CD4-positive, CD25-positive, alpha-beta regulatory T cell (primary cell): ENCODE results near the gene ZNF318. TPM values are rescaled to one million over a fixed set of nuclear protein-coding genes. Genes with fewer than 3 reads are reported as not detected.

Experiments used
- ATAC-seq, 2 donors: fragments of 150-1000 bp; cut with Tn5 transposase; one replicate each; pipeline ENCODE4 v1.10.0; 2021; ENCODE audit warnings: low read depth in 2 of 2, moderate number of reproducible peaks in 2 of 2, moderate library complexity in 1 of 2
- DNase-seq, 3 donors: peaks; one replicate each; pipeline versions ENCODE4 v3.0.0 to v3.0.0-alpha.2; 2012 to 2022; ENCODE audit warnings: mixed read lengths in 1 of 3
- H3K27ac ChIP-seq: one replicate; pipeline ENCODE4 v1.7.0; 2013; ENCODE audit warnings: mild to moderate bottlenecking, low read length; ENCODE audit not compliant: insufficient read depth, poor library complexity, severe bottlenecking
- H3K27me3 ChIP-seq: one replicate; pipeline ENCODE4 v1.7.0; 2013; ENCODE audit warnings: low read length; ENCODE audit not compliant: control insufficient read depth, insufficient read depth
- H3K36me3 ChIP-seq: one replicate; pipeline ENCODE4 v1.7.0; 2013; ENCODE audit warnings: mild to moderate bottlenecking, low read length, moderate library complexity; ENCODE audit not compliant: control insufficient read depth, insufficient read depth
- H3K4me1 ChIP-seq: 2 replicates; pipeline ENCODE4 v1.7.0; 2013; ENCODE audit warnings: mild to moderate bottlenecking, low read length; ENCODE audit not compliant: insufficient read depth, control insufficient read depth, poor library complexity, severe bottlenecking
- H3K4me3 ChIP-seq: one replicate; pipeline ENCODE4 v1.7.0; 2013; ENCODE audit warnings: low read depth, mild to moderate bottlenecking, low read length, moderate library complexity
- H3K9me3 ChIP-seq, 2 experiments: 1 replicate in 1 of 2; 2 replicates in 1 of 2; pipeline ENCODE4 v1.7.0; 2013; ENCODE audit warnings: low read length in 2 of 2, mild to moderate bottlenecking in 1 of 2, moderate library complexity in 1 of 2; ENCODE audit not compliant: control insufficient read depth in 2 of 2
- H3K27ac Mint-ChIP-seq, 3 donors: one replicate each; pipeline ENCODE4 v1.8.0; 2020 to 2022; ENCODE audit warnings: mild to moderate bottlenecking in 3 of 3, mixed read lengths in 3 of 3, moderate library complexity in 2 of 3
- H3K27me3 Mint-ChIP-seq: one replicate; pipeline ENCODE4 v1.8.0; 2022; ENCODE audit warnings: mild to moderate bottlenecking, mixed read lengths
- H3K36me3 Mint-ChIP-seq: one replicate; pipeline ENCODE4 v1.8.0; 2020; ENCODE audit warnings: mixed read lengths
- H3K4me1 Mint-ChIP-seq, 4 donors: one replicate each; pipeline ENCODE4 v1.8.0; 2020 to 2022; ENCODE audit warnings: mixed read lengths in 4 of 4, mild to moderate bottlenecking in 1 of 4
- H3K4me3 Mint-ChIP-seq, 4 donors: one replicate each; pipeline ENCODE4 v1.8.0; 2020 to 2022; ENCODE audit warnings: mild to moderate bottlenecking in 4 of 4, mixed read lengths in 4 of 4, moderate library complexity in 3 of 4
- H3K9me3 Mint-ChIP-seq, 7 donors: one replicate each; pipeline ENCODE4 v1.8.0; 2020 to 2022; ENCODE audit warnings: mixed read lengths in 7 of 7, mild to moderate bottlenecking in 3 of 7, moderate library complexity in 2 of 7
- polyA plus RNA-seq, 4 donors: library from polyadenylated mRNA; unstranded; fragments of 300-500 nt; fragmentation: Illumina TruSeq; gene quantifications; one replicate each; pipeline ENCODE4 v1.2.3, GENCODE V29; 2021
- total RNA-seq: library from RNA; stranded (reverse); gene quantifications from one replicate; pipeline ENCODE4 v1.2.3, GENCODE V29; 2022

ZNF318 gene
- total and polyA plus RNA-seq, 5 donors from 2014 or later = 4.3 to 32.9 (median 5.9) TPM

DNA sequence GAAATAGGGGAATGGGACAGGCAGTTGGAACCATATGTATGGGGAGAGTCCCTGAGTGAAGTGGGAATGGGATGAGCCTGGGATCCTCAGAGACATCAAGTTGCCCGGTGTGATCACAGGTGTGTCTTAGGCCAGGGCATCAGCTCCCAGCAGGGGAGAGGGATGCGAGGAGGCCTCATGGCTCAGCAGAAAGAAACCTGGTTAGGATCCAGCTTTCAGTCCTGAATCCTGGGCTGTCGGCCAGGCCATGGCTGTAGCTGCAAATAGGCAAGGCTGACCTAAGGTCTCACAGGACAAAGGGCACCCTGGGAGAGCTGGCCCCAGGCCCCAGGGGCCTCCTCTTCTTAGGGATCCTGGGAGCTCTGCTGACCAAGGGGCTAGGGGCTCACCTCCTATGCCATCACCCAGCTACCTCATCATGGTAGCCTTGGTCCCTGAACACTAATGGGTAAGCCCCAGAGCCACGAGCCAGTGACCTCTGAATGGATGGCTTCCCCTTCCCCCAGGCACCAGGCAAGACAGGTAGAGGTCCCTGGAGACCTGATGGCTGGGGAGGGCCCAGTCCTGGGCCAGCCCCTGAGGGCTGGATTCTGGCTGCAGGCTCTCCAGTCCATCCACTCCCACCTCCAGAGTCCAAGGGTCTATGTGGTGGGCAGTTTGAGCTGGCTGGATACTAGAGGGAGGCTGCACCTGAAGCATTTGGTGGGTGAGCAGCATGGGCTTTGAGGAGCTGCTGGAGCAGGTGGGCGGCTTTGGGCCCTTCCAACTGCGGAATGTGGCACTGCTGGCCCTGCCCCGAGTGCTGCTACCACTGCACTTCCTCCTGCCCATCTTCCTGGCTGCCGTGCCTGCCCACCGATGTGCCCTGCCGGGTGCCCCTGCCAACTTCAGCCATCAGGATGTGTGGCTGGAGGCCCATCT is 71.5 kb downstream of the ZNF318 start, which contains the start of gene SLC22A7:
Gene SLC22A7, plus strand, starts transcription at position 617 of the 921 bp plus-strand sequence. Its CDS starts 99 bp downstream, at position 716.
- H3K9me3 Mint-ChIP-seq = no peaks in the 10 kb centered on the region
- DNase-seq (no peak), ATAC-seq (no peak)
- H3K4me3 Mint-ChIP-seq = no peak within 1 kb of the TSS
- no peak within 1 kb of the TSS for H3K27ac Mint-ChIP-seq
- Histone ChIP-seq H3K36me3 (no peaks in the 10 kb centered on the region), H3K27me3 (no peaks in the 10 kb centered on the region), H3K27ac (no peak within 1 kb of the TSS), H3K4me3 (no peak within 1 kb of the TSS), H3K4me1 (no peaks in the 10 kb centered on the region), H3K9me3 (no peaks in the 10 kb centered on the region)
- no peaks in the 10 kb centered on the region for H3K4me1 Mint-ChIP-seq
- no peaks in the 10 kb centered on the region for H3K36me3 Mint-ChIP-seq
- no peaks in the 10 kb centered on the region for H3K27me3 Mint-ChIP-seq

DNA sequence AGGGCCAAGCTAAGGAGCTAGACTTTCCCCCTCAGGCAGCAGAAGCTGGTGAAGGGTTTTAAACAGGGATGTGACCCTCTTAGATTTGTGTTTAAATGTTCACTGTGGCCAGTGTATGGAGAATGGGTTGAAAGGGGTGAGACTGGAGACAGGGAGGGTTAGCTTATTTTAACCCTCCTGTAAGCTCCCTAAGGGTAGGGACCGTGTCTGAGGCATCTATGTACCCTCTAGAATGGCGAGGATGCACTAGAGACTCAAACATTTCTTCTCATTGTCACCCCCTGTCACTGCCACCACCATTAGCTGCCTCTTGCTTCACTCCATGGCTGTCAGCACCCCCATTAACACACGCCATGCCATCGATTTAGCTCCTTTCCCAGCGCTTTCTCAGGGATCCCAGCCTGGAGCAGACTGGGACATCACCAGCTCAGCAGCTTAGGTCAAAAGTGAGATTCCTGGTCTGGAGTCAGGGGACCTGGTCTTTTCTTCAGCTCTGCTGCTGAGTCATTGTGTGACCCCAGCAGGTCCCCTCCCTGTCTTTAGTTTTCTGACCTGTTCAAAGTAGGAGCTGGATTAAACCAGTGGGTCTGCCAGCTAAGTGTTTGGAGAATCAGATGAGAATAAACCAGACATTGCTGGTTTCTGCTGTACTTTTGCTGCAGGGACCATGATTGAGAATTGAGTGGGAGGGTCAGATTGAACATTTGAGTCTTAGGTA is 72.5 kb downstream of the ZNF318 start:
- Mint-ChIP-seq H3K36me3 (no peaks in the 10 kb centered on the region), H3K4me3 (no peak overlapping the region), H3K27ac (no peak overlapping the region), H3K27me3 (no peaks in the 10 kb centered on the region), H3K4me1 (no peaks in the 10 kb centered on the region), H3K9me3 (no peaks in the 10 kb centered on the region)
- Histone ChIP-seq H3K9me3 (no peaks in the 10 kb centered on the region), H3K27ac (no peak overlapping the region), H3K36me3 (no peaks in the 10 kb centered on the region), H3K4me1 (no peaks in the 10 kb centered on the region), H3K4me3 (no peak overlapping the region), H3K27me3 (no peaks in the 10 kb centered on the region)
- DNase-seq = no peak
- ATAC-seq = no peak

DNA sequence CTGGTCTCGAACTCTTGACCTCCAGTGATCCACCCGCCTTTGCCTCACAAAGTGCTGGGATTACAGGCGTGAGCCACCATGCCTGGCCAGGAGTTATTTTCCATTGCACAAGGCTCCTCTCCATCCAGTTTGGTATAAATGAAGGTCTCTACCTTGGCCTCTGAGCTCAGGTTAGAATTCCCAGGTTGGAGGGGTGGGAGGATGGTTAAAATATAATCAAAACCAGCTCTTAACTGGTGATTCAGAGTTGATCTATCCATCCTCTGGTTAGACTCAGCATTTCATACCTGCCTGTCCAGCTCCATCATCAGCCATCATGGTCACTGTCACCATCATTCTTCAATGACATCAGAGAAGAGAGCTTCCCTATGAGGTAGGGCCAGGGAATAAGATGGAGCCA is 74.0 kb downstream of the ZNF318 start:
- H3K36me3 ChIP-seq = no peaks in the 10 kb centered on the region
- no peaks in the 10 kb centered on the region for H3K36me3 Mint-ChIP-seq
- H3K9me3 Mint-ChIP-seq = no peaks in the 10 kb centered on the region
- H3K4me1 Mint-ChIP-seq = no peaks in the 10 kb centered on the region
- H3K4me3 Mint-ChIP-seq = no peak overlapping the region
- H3K27ac Mint-ChIP-seq = no peak overlapping the region
- DNase-seq (no peak), ATAC-seq (no peak)
- H3K4me3 ChIP-seq = no peak overlapping the region
- no peaks in the 10 kb centered on the region for H3K27me3 ChIP-seq
- H3K9me3 ChIP-seq = no peaks in the 10 kb centered on the region
- H3K4me1 ChIP-seq = no peaks in the 10 kb centered on the region
- no peak overlapping the region for H3K27ac ChIP-seq
- no peaks in the 10 kb centered on the region for H3K27me3 Mint-ChIP-seq

- Mint-ChIP-seq H3K36me3 (no peaks in the 10 kb centered on the region), H3K4me1 (no peaks in the 10 kb centered on the region), H3K27ac (no peak overlapping the region), H3K9me3 (no peaks in the 10 kb centered on the region), H3K27me3 (no peaks in the 10 kb centered on the region), H3K4me3 (no peak overlapping the region)
- Histone ChIP-seq H3K27me3 (no peaks in the 10 kb centered on the region), H3K27ac (no peak overlapping the region), H3K36me3 (no peaks in the 10 kb centered on the region), H3K4me3 (no peak overlapping the region), H3K4me1 (no peaks in the 10 kb centered on the region), H3K9me3 (no peaks in the 10 kb centered on the region)
- no peak for ATAC-seq
- no peak for DNase-seq
Observed at GRCh38 chr6:43294536-43294935, 74.9 kb downstream of the ZNF318 start.

DNA sequence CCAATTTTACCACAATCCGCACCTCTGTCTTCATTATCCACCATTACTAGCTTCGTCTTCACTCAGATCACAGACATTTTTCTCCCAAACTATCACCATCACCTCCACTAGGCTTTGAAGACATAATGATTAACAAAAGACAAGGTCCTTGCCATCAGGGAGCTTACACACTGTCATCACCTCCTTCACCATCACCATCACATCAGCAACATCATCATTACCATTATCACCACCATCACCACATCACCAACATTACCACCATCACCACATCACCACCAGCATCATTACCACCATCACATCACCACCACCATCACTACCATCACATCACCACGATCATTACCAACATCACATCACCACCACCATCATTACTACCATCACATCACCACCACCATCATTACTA is 75.7 kb downstream of the ZNF318 start:
- ATAC-seq = no peak
- no peak for DNase-seq
- no peaks in the 10 kb centered on the region for H3K4me1 ChIP-seq
- no peaks in the 10 kb centered on the region for H3K36me3 ChIP-seq
- H3K27ac ChIP-seq = no peak overlapping the region
- Mint-ChIP-seq H3K27me3 (no peaks in the 10 kb centered on the region), H3K9me3 (no peaks in the 10 kb centered on the region), H3K4me1 (no peaks in the 10 kb centered on the region), H3K4me3 (no peak overlapping the region), H3K36me3 (no peaks in the 10 kb centered on the region), H3K27ac (no peak overlapping the region)
- no peaks in the 10 kb centered on the region for H3K27me3 ChIP-seq
- no peaks in the 10 kb centered on the region for H3K9me3 ChIP-seq
- no peak overlapping the region for H3K4me3 ChIP-seq

- DNase-seq = no peak
- H3K4me3 Mint-ChIP-seq = no peak overlapping the region
- Histone ChIP-seq H3K27ac (no peak overlapping the region), H3K27me3 (no peaks in the 10 kb centered on the region), H3K9me3 (no peaks in the 10 kb centered on the region), H3K4me1 (no peaks in the 10 kb centered on the region), H3K36me3 (no peaks in the 10 kb centered on the region), H3K4me3 (no peak overlapping the region)
- H3K4me1 Mint-ChIP-seq = no peaks in the 10 kb centered on the region
- no peaks in the 10 kb centered on the region for H3K36me3 Mint-ChIP-seq
- H3K9me3 Mint-ChIP-seq = no peaks in the 10 kb centered on the region
- no peak for ATAC-seq
- H3K27ac Mint-ChIP-seq = no peak overlapping the region
- H3K27me3 Mint-ChIP-seq = peaks cover 1% of the 10 kb centered on the region
Observed at GRCh38 chr6:43292763-43293318, 76.6 kb downstream of the ZNF318 start.

GRCh38 chr6:43292341-43292740 is 77.1 kb downstream of the ZNF318 start:
- peaks cover 4% of the 10 kb centered on the region for H3K27me3 Mint-ChIP-seq
- no peaks in the 10 kb centered on the region for H3K27me3 ChIP-seq
- no peak for DNase-seq
- H3K27ac ChIP-seq = no peak overlapping the region
- no peaks in the 10 kb centered on the region for H3K36me3 ChIP-seq
- H3K4me3 Mint-ChIP-seq = no peak overlapping the region
- no peak for ATAC-seq
- H3K4me1 ChIP-seq = no peaks in the 10 kb centered on the region
- H3K36me3 Mint-ChIP-seq = no peaks in the 10 kb centered on the region
- H3K4me1 Mint-ChIP-seq = no peaks in the 10 kb centered on the region
- H3K9me3 Mint-ChIP-seq = no peaks in the 10 kb centered on the region
- H3K4me3 ChIP-seq = no peak overlapping the region
- H3K27ac Mint-ChIP-seq = peak overlapping the region in 1 of 3 donors; percentile 43
- no peaks in the 10 kb centered on the region for H3K9me3 ChIP-seq
